Adrenal gland (tissue), 12 donors: Measurements from ENCODE around the gene HEMK1. TPM values are rescaled to one million over a fixed set of nuclear protein-coding genes. Genes with fewer than 3 reads are reported as not detected.

Source experiments
- DNase-seq, 7 donors: peaks; one replicate each; pipeline ENCODE4 v3.0.0-alpha.2; 2019 to 2020
- H3K27ac ChIP-seq, 5 donors: fragments of 200-600 bp; sonication (generic) in 4 of 5; 1 replicate in 3 of 5; 2 replicates in 2 of 5; pipeline versions ENCODE4 v1.5.1 to v1.8.0; 2016 to 2020; ENCODE audit warnings: mild to moderate bottlenecking in 1 of 5
- H3K27me3 ChIP-seq: fragments of 200-600 bp; 2 replicates; pipeline ENCODE4 v1.8.0; 2021
- H3K36me3 ChIP-seq, 2 donors: fragments of 200-600 bp; replicated peaks in 1 of 2; 1 replicate in 1 of 2; 2 replicates in 1 of 2; pipeline versions ENCODE4 v1.5.1 to v1.8.0; 2018 to 2022
- H3K4me1 ChIP-seq, 2 donors: fragments of 200-600 bp; replicated peaks in 1 of 2; 1 replicate in 1 of 2; 2 replicates in 1 of 2; pipeline versions ENCODE4 v1.5.1 to v1.8.0; 2018 to 2021
- H3K4me3 ChIP-seq, 4 donors: fragments of 200-600 bp; sonication (generic) in 3 of 4; one replicate each; pipeline ENCODE4 v1.5.1; 2016 to 2018
- H3K9me3 ChIP-seq, 3 donors: fragments of 200-600 bp; sonication (generic) in 1 of 3; replicated peaks in 1 of 3; 1 replicate in 2 of 3; 2 replicates in 1 of 3; pipeline versions ENCODE4 v1.5.1 to v1.8.0; 2016 to 2021
- CTCF ChIP-seq, 6 experiments: fragments of 450-650 bp in 4 of 6; fragments of 200-600 bp in 2 of 6; sonication (generic) in 1 of 6; IDR thresholded peaks; 1 replicate in 5 of 6; 2 replicates in 1 of 6; pipeline versions ENCODE4 v1.5.1 to v1.8.0; 2016 to 2021; ENCODE audit warnings: antibody characterized with exemption in 6 of 6, mild to moderate bottlenecking in 2 of 6, moderate library complexity in 1 of 6
- POLR2A ChIP-seq, 2 donors: fragments of 450-650 bp; IDR thresholded peaks; one replicate each; pipeline ENCODE4 v1.6.1; 2017; ENCODE audit warnings: antibody characterized with exemption in 2 of 2, mild to moderate bottlenecking in 2 of 2, moderate library complexity in 1 of 2
- WGBS, 4 donors: extraction: QIAGEN DNeasy Blood & Tissue Kit in 2 of 4; methylation state at CpG; one replicate each; pipeline versions ENCODE4 v1.1.5 to v1.1.7; 2013 to 2017; 5-methylcytosine and 5-hydroxymethylcytosine counted together
- intact Hi-C, 2 donors: fragments of 100-400 bp; cut with DNase I; formaldehyde crosslinking; loops; one replicate each; pipeline versions ENCODE4 v1.14.1 to v1.15.0; 2022 to 2023
- polyA plus RNA-seq, 3 donors: library from polyadenylated mRNA; stranded (reverse); fragments of 200-250 nt in 2 of 3; fragments of 350-450 nt in 1 of 3; fragmentation: Illumina TruSeq in 1 of 3; extraction: RNeasy Lipid Tissue Mini Kit (QIAGEN cat#74804) in 1 of 3; gene quantifications; one replicate each; pipeline ENCODE4 v1.2.3, GENCODE V29; 2013 to 2014
- total RNA-seq, 9 donors: library from RNA; depleted of rRNA in 4 of 9; stranded (reverse); fragments of >200 nt in 4 of 9; fragments of 120-200 nt in 1 of 9; fragmentation: NEBNext Ultra II Directional in 1 of 9; extraction: Animal tissue kit (Norgen Biotek cat#: 25700) in 1 of 9; gene quantifications; one replicate each; pipeline versions ENCODE4 v1.1.0 to v1.2.4, GENCODE V29; 2013 to 2023
- donor health status: healthy with polysubstance abuse.
- donor health status: Bipolar disorder and iron deficiency.
- donor health status: DM: yes; HTN: yes; CAD: no.
- donor health status: DM: no; HTN: no; CAD: no.
- donor health status: DM: no; HTN: no; CAD: no.
- donor health status: DM: yes; HTN: yes; CAD: no.

Gene HEMK1
- total and polyA plus RNA-seq, 12 donors = 9.1 to 46.4 (median 19.0) TPM

- Histone ChIP-seq H3K9me3 (no peaks in the 10 kb centered on the region), H3K36me3 (peaks cover 0 to 18% of the 10 kb centered on the region in 2 donors), H3K27ac (peak overlapping the region in 1 of 5 donors; percentile 48), H3K4me1 (peaks cover 19 to 36% of the 10 kb centered on the region in 2 donors), H3K4me3 (no peak overlapping the region), H3K27me3 (no peaks in the 10 kb centered on the region)
- intact Hi-C loops = no loop called here
- peak in 1 of 7 donors; percentile 19 for DNase-seq
- 72 to 82% (median 80%) methylated on average over 5 of the region's 5 CpGs for WGBS, 4 donors
- no peak for TF ChIP-seq CTCF (IDR thresholded peaks at IDR 0.05)
- no peak for TF ChIP-seq POLR2A (IDR thresholded peaks at IDR 0.05)
Measured at GRCh38 chr3:50605901-50606326, 36.6 kb downstream of the HEMK1 start.

GRCh38 chr3:50606596-50606995 is 37.3 kb downstream of the HEMK1 start:
- H3K4me1 ChIP-seq = peaks cover 18 to 31% of the 10 kb centered on the region in 2 donors
- intact Hi-C loops = no loop called here
- H3K4me3 ChIP-seq = no peak overlapping the region
- H3K27ac ChIP-seq = no peak overlapping the region
- peaks cover 0 to 18% of the 10 kb centered on the region in 2 donors for H3K36me3 ChIP-seq
- no peak for DNase-seq
- 64 to 67% (median 65%) methylated on average over 6 of the region's 6 CpGs for WGBS, 4 donors
- no peaks in the 10 kb centered on the region for H3K9me3 ChIP-seq
- no peaks in the 10 kb centered on the region for H3K27me3 ChIP-seq
- no peak for TF ChIP-seq POLR2A (IDR thresholded peaks at IDR 0.05)
- no peak for TF ChIP-seq CTCF (IDR thresholded peaks at IDR 0.05)

- peaks cover 0 to 18% of the 10 kb centered on the region in 2 donors for H3K36me3 ChIP-seq
- no peak for DNase-seq
- no peaks in the 10 kb centered on the region for H3K27me3 ChIP-seq
- H3K27ac ChIP-seq = no peak overlapping the region
- TF ChIP-seq POLR2A (IDR thresholded peaks at IDR 0.05) = no peak
- TF ChIP-seq CTCF (IDR thresholded peaks at IDR 0.05) = no peak
- no peak overlapping the region for H3K4me3 ChIP-seq
- H3K4me1 ChIP-seq = peaks cover 9 to 27% of the 10 kb centered on the region in 2 donors
- intact Hi-C loops = no loop called here
- H3K9me3 ChIP-seq = no peaks in the 10 kb centered on the region
- WGBS, 4 donors = 82 to 96% (median 90%) methylated on average over 16 to 29 of the region's 29 CpGs
Measured at GRCh38 chr3:50607271-50608091, 38.2 kb downstream of the HEMK1 start.

- intact Hi-C loops = no loop called here
- peaks cover 0 to 18% of the 10 kb centered on the region in 2 donors for H3K36me3 ChIP-seq
- peaks cover 7 to 29% of the 10 kb centered on the region in 2 donors for H3K4me1 ChIP-seq
- H3K4me3 ChIP-seq = no peak overlapping the region
- no peaks in the 10 kb centered on the region for H3K9me3 ChIP-seq
- H3K27me3 ChIP-seq = no peaks in the 10 kb centered on the region
- 84 to 100% (median 84%) methylated on average over 1 to 7 of the region's 7 CpGs for WGBS, 4 donors
- DNase-seq = no peak
- H3K27ac ChIP-seq = no peak overlapping the region
- TF ChIP-seq CTCF (IDR thresholded peaks at IDR 0.05) (no peak), POLR2A (IDR thresholded peaks at IDR 0.05) (no peak)
Measured at GRCh38 chr3:50608278-50608677, 39.0 kb downstream of the HEMK1 start.
